NB4 (cell line): Measurements from ENCODE around the gene PPP1R16B.

Source experiments
- DNase-seq: peaks from one replicate; pipeline ENCODE4 v3.0.0; 2010; ENCODE audit warnings: low read depth
- H3K4me3 ChIP-seq: one replicate; pipeline ENCODE4 v1.5.1; 2011; ENCODE audit warnings: mild to moderate bottlenecking, low read depth, low read length, moderate library complexity
- CTCF ChIP-seq: IDR thresholded peaks from one replicate; pipeline ENCODE4 v1.5.1; 2012; ENCODE audit warnings: low read depth, low read length
- MAX ChIP-seq: IDR thresholded peaks from 2 replicates; pipeline ENCODE4 v1.6.1; 2011; ENCODE audit warnings: low read depth, low read length
- MYC ChIP-seq: IDR thresholded peaks from 2 replicates; pipeline ENCODE4 v1.6.1; 2011; ENCODE audit warnings: low read depth, low read length
- POLR2A ChIP-seq: IDR thresholded peaks from 2 replicates; pipeline ENCODE4 v1.6.1; 2011; ENCODE audit warnings: mild to moderate bottlenecking; ENCODE audit not compliant: insufficient read length; ENCODE audit errors: extremely low read depth

The PPP1R16B gene

GRCh38 chr20:38965264-38965663 is 159.8 kb downstream of the PPP1R16B start:
- no peak for DNase-seq
- TF ChIP-seq POLR2A (no peak), MAX (no peak), CTCF (no peak), MYC (no peak)
- no peak overlapping the region for H3K4me3 ChIP-seq

- no peak for DNase-seq
- no peak overlapping the region for H3K4me3 ChIP-seq
These were observed 162.6 kb downstream of the PPP1R16B start for GRCh38 chr20:38968090-38968489.

GRCh38 chr20:38969708-38970107 is 164.2 kb downstream of the PPP1R16B start:
- no peak for DNase-seq
- no peak for TF ChIP-seq MAX
- H3K4me3 ChIP-seq, result no peak overlapping the region

More at GRCh38 chr20:38968090-38968489, 162.6 kb downstream of the PPP1R16B start:
- TF ChIP-seq POLR2A (no peak), CTCF (no peak)

- DNase-seq, result no peak
- no peak overlapping the region for H3K4me3 ChIP-seq
- TF ChIP-seq CTCF (no peak), MAX (no peak), POLR2A (no peak), MYC (no peak)
These were observed 164.8 kb downstream of the PPP1R16B start for GRCh38 chr20:38970302-38970701.
